ENCODE results near the gene EIF2B2.

DNA sequence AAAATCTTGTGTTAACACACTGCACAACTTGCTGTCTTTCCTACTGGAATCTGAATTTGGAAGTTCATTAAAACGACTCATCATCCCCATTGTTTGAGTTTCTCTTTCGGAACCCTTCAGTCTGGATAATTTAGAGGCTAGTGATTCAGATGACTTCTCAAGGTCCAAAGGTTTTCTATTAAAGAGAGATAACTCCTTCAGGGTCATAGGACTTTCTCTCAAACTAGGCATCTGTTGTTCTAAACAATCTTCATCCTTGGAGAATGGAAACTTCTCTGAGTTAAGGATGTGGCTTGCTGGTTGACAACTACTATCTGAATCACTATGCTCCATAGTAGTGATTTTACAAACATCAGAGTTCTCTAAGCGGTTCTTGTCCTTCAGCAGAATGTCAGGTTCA is 44.2 kb downstream of the EIF2B2 start:
- TF ChIP-seq CTCF (IDR thresholded peaks at IDR 0.05) (no peak), POLR2A (IDR thresholded peaks at IDR 0.05) (no peak)
